H1 (cell line): ENCODE measurements around the gene RSU1. TPM values are rescaled to one million over a fixed set of nuclear protein-coding genes. Genes with fewer than 3 reads are reported as not detected.

Experiments used
- CTCF ChIA-PET: fragments of 300-600 bp; sonication (Branson Sonifier 250); formaldehyde crosslinking; loops from one replicate; lab custom pipeline; 2021; ENCODE audit not compliant: partially characterized antibody; lab: Charles Lee
- POLR2A ChIA-PET: fragments of 300-600 bp; sonication (Branson Sonifier 250); formaldehyde crosslinking; loops from one replicate; lab custom pipeline; 2021; ENCODE audit warnings: inconsistent platforms; ENCODE audit not compliant: partially characterized antibody; lab: Charles Lee
- DNase-seq, 2 experiments: peaks; one replicate each; pipeline versions ENCODE4 v3.0.0 to v3.0.0-alpha.2; 2010 to 2022; ENCODE audit warnings: low spot score in 2 of 2, low read depth in 1 of 2, mixed read lengths in 1 of 2
- FAIRE-seq: peaks from 2 replicates; lab custom pipeline; 2011; peaks lifted over from hg19 to GRCh38; lab: Jason Lieb, UNC
- H2AFZ ChIP-seq: 2 replicates; pipeline ENCODE4 v1.8.1; 2012; ENCODE audit warnings: low read length, inconsistent platforms
- H2AK5ac ChIP-seq: 2 replicates; pipeline ENCODE4 v1.6.1; 2013; ENCODE audit warnings: low read depth, low read length
- H2BK120ac ChIP-seq: replicated peaks from 2 replicates; pipeline ENCODE3; 2013; ENCODE audit warnings: low read depth, low read length, inconsistent platforms
- H2BK12ac ChIP-seq: 2 replicates; pipeline ENCODE4 v1.6.1; 2013; ENCODE audit warnings: low read depth, low read length
- H2BK15ac ChIP-seq: 2 replicates; pipeline ENCODE4 v1.6.1; 2013; ENCODE audit warnings: low read length
- H2BK20ac ChIP-seq: 2 replicates; pipeline ENCODE4 v1.6.1; 2013; ENCODE audit warnings: low read length
- H2BK5ac ChIP-seq: 2 replicates; pipeline ENCODE4 v1.6.1; 2013; ENCODE audit warnings: low read depth, low read length
- H3K14ac ChIP-seq: 2 replicates; pipeline ENCODE4 v1.6.1; 2013; ENCODE audit warnings: inconsistent platforms; ENCODE audit not compliant: insufficient read length
- H3K18ac ChIP-seq: 2 replicates; pipeline ENCODE4 v1.6.1; 2013; ENCODE audit warnings: low read length; ENCODE audit errors: extremely low read depth
- H3K23ac ChIP-seq: 2 replicates; pipeline ENCODE4 v1.6.1; 2013; ENCODE audit warnings: inconsistent platforms; ENCODE audit not compliant: insufficient read length
- H3K23me2 ChIP-seq: 2 replicates; pipeline ENCODE4 v1.6.1; 2013; ENCODE audit warnings: low read depth, low read length
- H3K27ac ChIP-seq: 2 replicates; pipeline ENCODE4 v1.6.1; 2011; ENCODE audit warnings: low read depth, low read length, inconsistent platforms
- H3K27me3 ChIP-seq, 4 experiments: replicated peaks in 1 of 4; 1 replicate in 1 of 4; 2 replicates in 3 of 4; pipeline versions ENCODE4 v1.6.1 to v1.8.1; 2011 to 2013; ENCODE audit warnings: low read length in 3 of 4, mild to moderate bottlenecking in 3 of 4, inconsistent platforms in 2 of 4, mixed read lengths in 2 of 4, moderate library complexity in 1 of 4; ENCODE audit not compliant: control insufficient read depth in 3 of 4, insufficient read depth in 3 of 4; ENCODE audit errors: extremely low read depth in 1 of 4
- H3K36me3 ChIP-seq, 4 experiments: 2 replicates each; pipeline versions ENCODE4 v1.6.1 to v1.8.1; 2011 to 2013; ENCODE audit warnings: mild to moderate bottlenecking in 4 of 4, low read length in 3 of 4, moderate library complexity in 2 of 4, control low read depth in 1 of 4, inconsistent platforms in 1 of 4; ENCODE audit not compliant: insufficient read depth in 4 of 4, control insufficient read depth in 2 of 4
- H3K4ac ChIP-seq: replicated peaks from 2 replicates; pipeline ENCODE3; 2013; ENCODE audit warnings: low read length, low read depth, mixed read lengths, inconsistent platforms; ENCODE audit not compliant: insufficient read length
- H3K4me1 ChIP-seq, 4 experiments: replicated peaks in 1 of 4; 1 replicate in 1 of 4; 2 replicates in 3 of 4; pipeline versions ENCODE4 v1.6.1 to v1.8.1; 2011 to 2013; ENCODE audit warnings: low read length in 3 of 4, inconsistent platforms in 2 of 4, mixed read lengths in 1 of 4; ENCODE audit not compliant: insufficient read depth in 4 of 4, control insufficient read depth in 3 of 4
- H3K4me2 ChIP-seq, 2 experiments: 2 replicates each; pipeline versions ENCODE4 v1.6.1 to v1.8.1; 2011 to 2013; ENCODE audit warnings: low read depth in 2 of 2, low read length in 2 of 2, control low read depth in 1 of 2, inconsistent platforms in 1 of 2, mild to moderate bottlenecking in 1 of 2; ENCODE audit not compliant: insufficient read depth in 1 of 2
- H3K4me3 ChIP-seq, 4 experiments: fragments of 200-600, 300-600 bp in 1 of 4; sonication (generic), shearing (Covaris generic), sonication (Bioruptor Twin) in 1 of 4; 2 replicates each; pipeline versions ENCODE4 v1.5.1 to v1.8.1; 2011 to 2016; ENCODE audit warnings: low read length in 4 of 4, low read depth in 3 of 4, control low read depth in 2 of 4, inconsistent platforms in 2 of 4, mild to moderate bottlenecking in 2 of 4, mixed read lengths in 1 of 4, moderate library complexity in 1 of 4; ENCODE audit not compliant: insufficient read depth in 2 of 4; ENCODE audit errors: extremely low read depth in 1 of 4
- H3K56ac ChIP-seq: replicated peaks from 2 replicates; pipeline ENCODE3; 2013; ENCODE audit warnings: low read depth, mild to moderate bottlenecking, mixed read lengths, low read length, inconsistent platforms; ENCODE audit not compliant: insufficient read length
- H3K79me1 ChIP-seq: 2 replicates; pipeline ENCODE4 v1.6.1; 2013; ENCODE audit warnings: low read depth, low read length, control low read depth
- H3K79me2 ChIP-seq, 2 experiments: 2 replicates each; pipeline versions ENCODE4 v1.6.1 to v1.8.1; 2012 to 2013; ENCODE audit warnings: low read length in 2 of 2, mild to moderate bottlenecking in 2 of 2, inconsistent platforms in 1 of 2; ENCODE audit not compliant: insufficient read depth in 2 of 2, control insufficient read depth in 1 of 2
- H3K9ac ChIP-seq, 4 experiments: replicated peaks in 1 of 4; 1 replicate in 1 of 4; 2 replicates in 3 of 4; pipeline versions ENCODE4 v1.6.1 to v1.8.1; 2011 to 2013; ENCODE audit warnings: low read depth in 3 of 4, low read length in 3 of 4, control low read depth in 2 of 4, mild to moderate bottlenecking in 2 of 4, moderate library complexity in 2 of 4, inconsistent platforms in 1 of 4; ENCODE audit errors: extremely low read depth in 1 of 4
- H3K9me3 ChIP-seq, 2 experiments: 2 replicates each; pipeline versions ENCODE4 v1.6.1 to v1.8.1; 2012 to 2013; ENCODE audit warnings: mild to moderate bottlenecking in 2 of 2, moderate library complexity in 2 of 2, control low read depth in 1 of 2, inconsistent platforms in 1 of 2, low read depth in 1 of 2, low read length in 1 of 2, mixed read lengths in 1 of 2; ENCODE audit not compliant: insufficient read depth in 2 of 2
- H4K20me1 ChIP-seq, 2 experiments: replicated peaks in 1 of 2; 2 replicates each; pipeline versions ENCODE3 to v1.8.1; 2011 to 2013; ENCODE audit warnings: inconsistent platforms in 2 of 2, low read length in 2 of 2, mild to moderate bottlenecking in 1 of 2; ENCODE audit not compliant: insufficient read depth in 2 of 2, control insufficient read depth in 1 of 2
- H4K5ac ChIP-seq: 2 replicates; pipeline ENCODE4 v1.6.1; 2013; ENCODE audit warnings: low read length, low read depth, mixed read lengths, inconsistent platforms; ENCODE audit not compliant: insufficient read length
- H4K8ac ChIP-seq: 2 replicates; pipeline ENCODE4 v1.8.0; 2013; ENCODE audit warnings: mild to moderate bottlenecking, moderate library complexity, low read length, inconsistent platforms; ENCODE audit not compliant: insufficient read depth; ENCODE audit errors: extremely low read depth
- H4K91ac ChIP-seq: replicated peaks from 2 replicates; pipeline ENCODE3; 2013; ENCODE audit warnings: low read length, mixed read lengths, inconsistent platforms; ENCODE audit not compliant: insufficient read length
- CEBPB ChIP-seq: IDR thresholded peaks from 2 replicates; pipeline ENCODE4 v1.6.1; 2012; ENCODE audit warnings: low read depth, low read length
- CTCF ChIP-seq, 3 experiments: IDR thresholded peaks; 1 replicate in 2 of 3; 2 replicates in 1 of 3; pipeline versions ENCODE4 v1.5.1 to v1.6.1; 2011; ENCODE audit warnings: low read length in 3 of 3, mild to moderate bottlenecking in 3 of 3, inconsistent platforms in 2 of 3, low read depth in 1 of 3, moderate library complexity in 1 of 3; ENCODE audit not compliant: insufficient read depth in 1 of 3; ENCODE audit errors: control extremely low read depth in 1 of 3
- EP300 ChIP-seq, 2 experiments: IDR thresholded peaks; 1 replicate in 1 of 2; 2 replicates in 1 of 2; pipeline ENCODE4 v1.6.1; 2011 to 2012; ENCODE audit warnings: low read depth in 2 of 2, low read length in 2 of 2, mild to moderate bottlenecking in 2 of 2, borderline replicate concordance in 1 of 2, inconsistent platforms in 1 of 2, moderate library complexity in 1 of 2
- HDAC6 ChIP-seq: IDR thresholded peaks from one replicate; pipeline ENCODE4 v1.7.1; 2012; ENCODE audit warnings: low read depth, mild to moderate bottlenecking, inconsistent platforms, low read length, moderate library complexity
- KDM5A ChIP-seq: fragments of 200-600 bp; IDR thresholded peaks from 2 replicates; pipeline ENCODE4 v1.7.1; 2012; ENCODE audit warnings: mild to moderate bottlenecking, low read length, inconsistent platforms, mixed read lengths
- MAX ChIP-seq: IDR thresholded peaks from 2 replicates; pipeline ENCODE4 v1.6.1; 2012; ENCODE audit warnings: inconsistent platforms
- POU5F1 ChIP-seq: IDR thresholded peaks from 2 replicates; pipeline ENCODE4 v1.6.1; 2011; ENCODE audit warnings: low read depth, mild to moderate bottlenecking, low read length, moderate library complexity
- RFX5 ChIP-seq: IDR thresholded peaks from 2 replicates; pipeline ENCODE4 v1.6.1; 2011; ENCODE audit warnings: low read depth, low read length, improper control_type of control experiment, borderline replicate concordance
- RNF2 ChIP-seq: fragments of 200-900, 300-1000 bp; sonication (generic); IDR thresholded peaks from 2 replicates; pipeline ENCODE4 v1.7.1; 2016; ENCODE audit warnings: borderline replicate concordance, low read depth, mild to moderate bottlenecking, antibody characterized with exemption, low read length; ENCODE audit not compliant: poor library complexity, severe bottlenecking; ENCODE audit errors: missing control alignments
- SIRT6 ChIP-seq: IDR thresholded peaks from one replicate; pipeline ENCODE4 v1.7.1; 2012; ENCODE audit warnings: low read length, inconsistent platforms
- SRF ChIP-seq: IDR thresholded peaks from 2 replicates; pipeline ENCODE4 v1.6.1; 2011; ENCODE audit warnings: mild to moderate bottlenecking, low read depth, low read length, moderate library complexity
- TBP ChIP-seq: IDR thresholded peaks from 2 replicates; pipeline ENCODE4 v1.6.1; 2011; ENCODE audit warnings: low read depth, low read length, improper control_type of control experiment
- WGBS, 2 experiments: shearing (Covaris generic) in 1 of 2; methylation state at CpG; one replicate each; pipeline versions ENCODE4 v1.1.6 to v1.1.7; 2013 to 2015; ENCODE audit warnings: low lambda C conversion rate in 2 of 2, mixed read lengths in 2 of 2, inconsistent platforms in 1 of 2, low coverage in 1 of 2, missing lambda C conversion rate in 1 of 2; ENCODE audit not compliant: insufficient replicate concordance in 2 of 2, insufficient coverage in 1 of 2, insufficient read length in 1 of 2; ENCODE audit errors: extremely low coverage in 1 of 2, missing lambda C conversion rate in 1 of 2; 5-methylcytosine and 5-hydroxymethylcytosine counted together
- polyA plus RNA-seq, 7 experiments: library from polyadenylated mRNA; depleted of rRNA in 3 of 7; stranded (reverse) in 5 of 7; unstranded in 2 of 7; fragments of >200 nt in 5 of 7; fragments of 200-250 nt in 2 of 7; gene quantifications; 1 replicate in 5 of 7; 2 replicates in 1 of 7; 4 replicates in 1 of 7; pipeline versions ENCODE4 v1.2.1 to v1.2.3, GENCODE V29; 2011 to 2013; ENCODE audit warnings: missing spikeins in 2 of 7, mixed read lengths in 2 of 7
- total RNA-seq: library from RNA; stranded (reverse); fragmentation: NEBNext Ultra II Directional; extraction: Animal tissue kit (Norgen Biotek cat#: 25700); gene quantifications from 2 replicates; pipeline ENCODE4 v1.2.1, GENCODE V29; 2021

RSU1 gene
- total and polyA plus RNA-seq, 2 of the 8 experiments (the other 6 are each of a cell fraction or from before 2014, with no cell fraction given): 50.0 to 68.2 TPM

- 84% methylated on average over 6 of the region's 6 CpGs; no CpG with 5 or more reads in 1 of the 2 experiments for WGBS, 2 experiments
- no peaks in the 10 kb centered on the region for H3K27me3 ChIP-seq
- H3K23me2 ChIP-seq: no peaks in the 10 kb centered on the region
- no peak overlapping the region for H3K14ac ChIP-seq
- no peaks in the 10 kb centered on the region for H4K20me1 ChIP-seq
- no peak overlapping the region for H4K91ac ChIP-seq
- no peak overlapping the region for H2AK5ac ChIP-seq
- no peaks in the 10 kb centered on the region for H3K79me2 ChIP-seq
- H2BK120ac ChIP-seq: no peak overlapping the region
- no peak for DNase-seq
- H2AFZ ChIP-seq: no peak overlapping the region
- no peak overlapping the region for H2BK5ac ChIP-seq
- H3K79me1 ChIP-seq: no peaks in the 10 kb centered on the region
- H3K4me3 ChIP-seq: no peak overlapping the region
- H3K27ac ChIP-seq: no peak overlapping the region
- no peak overlapping the region for H3K4ac ChIP-seq
- no peak for FAIRE-seq
- H4K5ac ChIP-seq: no peak overlapping the region
- H3K4me1 ChIP-seq: no peaks in the 10 kb centered on the region
- H3K18ac ChIP-seq: no peak overlapping the region
- H2BK12ac ChIP-seq: no peak overlapping the region
- H2BK15ac ChIP-seq: no peak overlapping the region
- H3K23ac ChIP-seq: no peak overlapping the region
- CTCF ChIA-PET: interaction anchor here (0.5 to 0.8 kb wide), 3 partner anchors 9 to 157 kb away, joined by 3 read pairs; no protein-coding TSS in a partner anchor
- no peaks in the 10 kb centered on the region for H3K9me3 ChIP-seq
- no peak overlapping the region for H3K9ac ChIP-seq
- no peak overlapping the region for H3K4me2 ChIP-seq
- H2BK20ac ChIP-seq: no peak overlapping the region
- no peak overlapping the region for H4K8ac ChIP-seq
- H3K36me3 ChIP-seq: no peaks in the 10 kb centered on the region
- H3K56ac ChIP-seq: no peak overlapping the region
- POLR2A ChIA-PET: no interaction called here
- TF ChIP-seq EP300 (IDR thresholded peaks at IDR 0.05; ENCODE audit: borderline replicate concordance in 1 of 2, low read depth in 2 of 2, low read length in 2 of 2) (no peak), TBP (no peak), POU5F1 (no peak), HDAC6 (no peak), RFX5 (no peak), SRF (no peak), CTCF (IDR thresholded peaks at IDR 0.05; ENCODE audit: control extremely low read depth in 1 of 3, insufficient read depth in 1 of 3, low read depth in 1 of 3, low read length in 3 of 3) (no peak), CEBPB (no peak), SIRT6 (no peak), KDM5A (no peak), RNF2 (no peak), MAX (no peak)
Measured at GRCh38 chr10:16585103-16585502, 232.1 kb downstream of the RSU1 start.
